Measurements from ENCODE around the gene NGF.

Gene NGF

DNA sequence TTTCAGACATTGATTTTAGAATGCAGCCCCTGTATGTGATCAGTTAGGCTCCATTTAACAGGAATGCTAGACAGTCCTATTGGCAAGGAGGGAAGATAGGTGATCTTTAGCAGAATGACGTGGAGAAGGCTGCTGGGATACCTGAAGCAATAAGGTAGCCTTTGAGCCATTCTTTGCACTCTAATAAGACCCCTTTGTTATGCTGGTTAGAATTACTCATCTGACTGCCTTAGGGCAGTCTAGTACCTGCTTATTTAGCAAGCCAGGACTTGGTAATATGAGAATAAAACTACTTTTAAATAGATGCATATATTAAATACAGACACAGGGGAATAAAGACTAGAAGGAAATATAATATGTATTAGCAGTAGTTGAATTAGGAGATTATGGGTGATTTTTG, 29.1 kb downstream of the NGF start:
- no peak for DNase-seq
- no peaks in the 10 kb centered on the region for H3K36me3 Mint-ChIP-seq (ENCODE audit: low read depth)
- ATAC-seq: no peak
- H3K27me3 Mint-ChIP-seq: peaks cover 11% of the 10 kb centered on the region
- no peaks in the 10 kb centered on the region for H3K9me3 Mint-ChIP-seq
- H3K4me1 Mint-ChIP-seq: no peaks in the 10 kb centered on the region
- no peak overlapping the region for H3K4me3 Mint-ChIP-seq
- no peak overlapping the region for H3K27ac Mint-ChIP-seq

DNA sequence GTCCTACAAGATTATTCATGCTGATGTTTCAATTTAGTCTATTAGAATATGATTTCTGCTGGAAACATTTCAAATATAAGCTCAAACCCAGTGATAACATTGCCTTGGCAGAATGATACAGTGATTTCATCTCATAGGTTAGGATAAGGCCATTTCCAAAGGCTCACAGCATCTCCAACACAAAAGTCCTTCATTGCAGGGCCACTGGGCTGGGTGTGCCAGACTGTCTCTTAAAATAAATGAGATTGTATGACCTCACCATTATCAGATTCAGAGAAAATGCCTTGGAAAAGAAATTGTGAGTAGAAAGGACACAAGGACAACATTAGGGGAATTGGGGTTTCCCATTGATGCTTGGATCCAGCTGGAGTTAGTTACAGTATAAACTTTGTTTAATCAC, 30.4 kb downstream of the NGF start:
- Mint-ChIP-seq H3K27ac (no peak overlapping the region), H3K4me3 (no peak overlapping the region), H3K9me3 (no peaks in the 10 kb centered on the region), H3K4me1 (no peaks in the 10 kb centered on the region), H3K27me3 (peaks cover 13% of the 10 kb centered on the region), H3K36me3 (ENCODE audit: low read depth) (no peaks in the 10 kb centered on the region)
- ATAC-seq (no peak), DNase-seq (no peak)

DNA sequence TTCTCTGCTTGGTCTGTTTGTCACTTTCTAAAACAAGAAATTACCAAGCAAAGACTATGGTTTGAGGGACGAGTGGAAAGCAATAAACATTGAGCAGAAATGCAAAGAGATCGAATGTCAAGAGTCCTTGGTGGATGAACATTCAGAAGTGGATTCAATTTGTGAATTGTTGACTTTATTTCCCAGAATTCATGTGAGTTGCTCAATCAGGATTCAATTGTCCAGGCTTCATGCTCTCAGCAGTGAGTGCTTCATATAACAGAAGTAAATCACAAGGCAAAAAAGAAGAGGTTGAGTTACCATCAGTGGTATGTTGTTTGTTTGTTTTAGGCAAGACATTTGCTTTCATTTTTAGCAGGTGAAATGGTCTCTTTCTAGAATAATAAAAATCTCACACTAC, 31.9 kb downstream of the NGF start:
- H3K27ac Mint-ChIP-seq: no peak overlapping the region
- H3K4me1 Mint-ChIP-seq: no peaks in the 10 kb centered on the region
- no peak overlapping the region for H3K4me3 Mint-ChIP-seq
- DNase-seq: no peak
- H3K27me3 Mint-ChIP-seq: peaks cover 14% of the 10 kb centered on the region
- ATAC-seq: no peak
- no peaks in the 10 kb centered on the region for H3K36me3 Mint-ChIP-seq (ENCODE audit: low read depth)
- H3K9me3 Mint-ChIP-seq: no peaks in the 10 kb centered on the region

DNA sequence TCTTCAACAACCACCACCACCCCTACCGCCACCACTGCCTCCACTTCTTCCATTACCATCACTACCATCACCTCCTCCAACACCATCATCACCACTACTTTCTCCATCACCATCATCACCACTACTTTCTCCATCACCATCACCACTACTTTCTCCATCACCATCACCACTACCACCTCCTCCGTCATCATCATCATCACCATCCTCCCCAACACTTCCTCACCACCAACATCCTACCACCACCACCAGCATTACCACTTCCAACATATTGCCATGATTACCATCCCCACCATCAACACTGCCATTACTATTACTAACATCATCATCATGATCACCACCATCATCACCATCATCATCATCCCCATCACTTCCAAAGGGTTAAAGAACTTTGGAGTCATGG, 34.7 kb downstream of the NGF start:
- no peak for ATAC-seq
- no peaks in the 10 kb centered on the region for H3K4me1 Mint-ChIP-seq

DNA sequence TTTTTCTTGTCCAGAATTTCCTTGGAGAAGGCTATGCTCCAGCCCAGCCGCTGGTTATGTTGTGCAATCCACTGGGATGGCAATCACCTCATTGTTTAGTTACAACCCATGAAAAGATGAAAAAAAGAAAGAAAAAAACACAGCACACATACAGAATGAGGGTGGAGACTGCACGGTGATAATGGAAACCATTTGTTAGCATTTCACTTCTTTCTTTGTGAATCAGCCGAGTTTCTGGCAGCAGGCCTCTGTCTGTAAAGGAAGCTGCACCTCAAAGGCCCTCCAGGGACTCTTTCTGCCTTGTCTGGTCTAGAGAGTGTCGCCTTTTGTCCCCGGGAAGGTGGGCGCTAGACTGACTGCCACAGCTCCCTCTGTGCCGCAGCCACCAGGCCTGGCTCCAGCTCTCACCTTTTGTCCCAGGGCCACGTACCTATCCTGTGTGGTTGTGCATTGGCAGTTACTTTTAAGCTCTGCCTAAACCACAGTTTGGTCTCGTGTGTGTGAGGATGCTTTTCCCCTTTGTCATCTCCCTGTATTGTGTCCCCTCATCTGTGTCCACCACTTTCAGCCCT, 35.6 kb downstream of the NGF start:
- H3K27ac Mint-ChIP-seq: no peak overlapping the region
- no peak for ATAC-seq
- H3K9me3 Mint-ChIP-seq: no peaks in the 10 kb centered on the region
- H3K4me1 Mint-ChIP-seq: no peaks in the 10 kb centered on the region
- DNase-seq: no peak
- H3K27me3 Mint-ChIP-seq: peaks cover 17% of the 10 kb centered on the region
- no peak overlapping the region for H3K4me3 Mint-ChIP-seq
- H3K36me3 Mint-ChIP-seq (ENCODE audit: low read depth): no peaks in the 10 kb centered on the region

More for the DNA sequence above, 34.7 kb downstream of the NGF start:
- Mint-ChIP-seq H3K27ac (no peak overlapping the region), H3K27me3 (peaks cover 17% of the 10 kb centered on the region), H3K4me3 (no peak overlapping the region), H3K9me3 (no peaks in the 10 kb centered on the region), H3K36me3 (ENCODE audit: low read depth) (no peaks in the 10 kb centered on the region)
- no peak for DNase-seq

DNA sequence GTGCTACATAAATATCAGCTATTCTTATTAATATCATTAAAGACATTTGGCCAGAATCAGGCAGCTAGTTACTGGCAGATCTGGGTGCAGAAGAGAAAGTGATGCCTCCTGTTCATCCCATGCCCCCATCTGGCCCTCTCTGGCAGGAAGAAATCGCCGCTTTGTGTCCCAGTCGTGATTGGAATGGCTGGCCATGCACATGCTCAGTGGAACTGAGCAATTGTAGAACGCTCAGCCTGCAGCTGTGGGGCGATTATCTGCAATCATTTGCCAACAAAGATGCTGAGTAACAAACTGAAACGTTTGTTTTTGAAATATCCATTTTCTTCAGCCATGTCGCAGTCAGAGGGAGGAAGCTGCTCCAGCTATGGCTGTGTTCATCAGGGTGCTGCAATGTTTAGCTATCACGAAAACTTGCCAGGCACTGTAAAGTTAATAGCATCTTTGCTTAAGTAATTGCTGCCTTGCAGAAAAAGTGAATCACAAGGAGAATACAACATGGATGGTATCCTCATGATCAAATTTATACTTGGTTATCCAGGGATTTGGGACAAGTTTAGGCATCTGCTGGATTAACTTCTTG, 36.5 kb downstream of the NGF start:
- ATAC-seq: no peak
- peaks cover 12% of the 10 kb centered on the region for H3K27me3 Mint-ChIP-seq
- no peak for DNase-seq
- no peak overlapping the region for H3K4me3 Mint-ChIP-seq
- no peaks in the 10 kb centered on the region for H3K4me1 Mint-ChIP-seq
- H3K9me3 Mint-ChIP-seq: no peaks in the 10 kb centered on the region
- no peaks in the 10 kb centered on the region for H3K36me3 Mint-ChIP-seq (ENCODE audit: low read depth)
- H3K27ac Mint-ChIP-seq: no peak overlapping the region

DNA sequence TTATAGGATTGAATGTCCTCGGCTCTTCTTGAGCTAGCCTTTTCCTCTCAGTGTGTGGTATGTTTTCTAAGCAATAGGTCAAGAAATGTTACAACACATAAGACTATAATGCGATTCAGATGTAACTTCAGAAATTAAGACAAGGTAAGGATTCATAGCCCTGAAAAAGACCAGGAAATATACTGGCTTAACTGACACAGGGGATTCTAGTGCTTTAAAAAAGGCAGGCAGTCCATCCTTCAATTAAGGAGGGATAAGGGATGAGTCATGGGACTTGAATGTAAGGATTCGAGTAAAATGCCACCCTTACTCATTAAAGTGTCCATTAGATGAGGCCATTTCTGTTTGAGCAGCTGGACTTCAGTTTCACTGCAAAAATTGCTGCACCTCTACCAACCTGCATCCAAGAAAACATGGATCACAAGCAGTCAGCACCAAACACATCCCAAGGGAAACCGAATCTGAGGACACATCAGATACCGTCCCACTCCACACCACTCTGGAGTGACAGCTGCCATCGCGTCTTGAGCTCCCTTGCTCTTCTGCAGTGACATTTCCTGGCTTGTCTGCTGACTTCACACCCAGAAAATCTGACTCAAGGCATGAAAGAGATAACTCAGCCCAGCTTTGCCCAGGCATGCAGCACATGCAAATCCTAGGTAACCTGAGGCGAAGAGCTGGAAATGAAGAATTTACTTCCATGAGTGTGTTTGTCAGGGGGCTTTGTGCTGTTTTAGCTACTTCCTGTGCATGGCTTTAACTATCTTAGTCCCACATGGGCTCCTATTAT, 37.8 kb downstream of the NGF start:
- Mint-ChIP-seq H3K27ac (no peak overlapping the region), H3K27me3 (peaks cover 6% of the 10 kb centered on the region), H3K9me3 (no peaks in the 10 kb centered on the region), H3K36me3 (ENCODE audit: low read depth) (no peaks in the 10 kb centered on the region), H3K4me1 (no peaks in the 10 kb centered on the region), H3K4me3 (no peak overlapping the region)
- ATAC-seq: no peak
- no peak for DNase-seq

DNA sequence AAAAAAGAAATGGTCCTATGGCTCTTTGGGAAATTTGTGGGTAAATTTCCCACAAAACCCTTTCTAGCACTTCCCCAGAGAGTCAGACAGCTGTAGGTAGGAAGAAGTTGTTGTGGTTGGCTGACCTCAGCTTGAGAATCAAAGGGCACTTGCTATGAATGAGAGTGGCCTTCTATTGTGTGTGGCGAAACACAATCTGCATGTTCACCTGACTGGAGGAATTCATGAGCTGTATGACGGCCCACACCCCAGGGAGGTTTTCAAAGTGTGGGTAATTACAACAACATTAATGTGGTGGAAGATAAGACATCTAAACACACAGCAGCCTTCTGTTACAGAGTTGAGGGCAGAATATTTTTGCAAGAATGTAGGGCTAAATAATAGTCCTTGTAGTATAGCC, 38.8 kb downstream of the NGF start:
- no peaks in the 10 kb centered on the region for H3K36me3 Mint-ChIP-seq (ENCODE audit: low read depth)
- H3K4me1 Mint-ChIP-seq: no peaks in the 10 kb centered on the region
- no peak for ATAC-seq
- no peak overlapping the region for H3K4me3 Mint-ChIP-seq
- DNase-seq: no peak
- no peak overlapping the region for H3K27ac Mint-ChIP-seq
- H3K27me3 Mint-ChIP-seq: peaks cover 8% of the 10 kb centered on the region
- H3K9me3 Mint-ChIP-seq: no peaks in the 10 kb centered on the region

DNA sequence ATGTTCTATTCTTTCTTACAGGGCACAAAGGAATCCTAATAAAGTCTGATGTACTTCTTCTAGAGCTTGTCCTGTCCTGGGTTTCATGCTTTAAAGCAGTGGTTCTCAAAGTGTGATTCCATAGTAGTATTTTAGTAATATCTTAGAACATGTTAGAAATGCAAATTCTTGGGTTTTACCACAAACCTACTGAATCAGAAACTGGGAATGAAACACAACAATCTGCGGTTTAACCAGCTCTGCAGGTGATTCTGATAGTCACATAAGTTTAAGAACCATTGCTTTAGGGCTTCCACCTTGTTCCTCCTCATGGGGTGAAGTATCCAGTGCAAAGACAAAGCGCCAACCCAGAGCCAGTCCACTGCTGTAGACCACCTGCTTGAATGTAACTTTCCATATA, 41.1 kb downstream of the NGF start:
- Mint-ChIP-seq H3K9me3 (no peaks in the 10 kb centered on the region), H3K4me1 (no peaks in the 10 kb centered on the region), H3K36me3 (ENCODE audit: low read depth) (no peaks in the 10 kb centered on the region), H3K27ac (no peak overlapping the region), H3K4me3 (no peak overlapping the region), H3K27me3 (peaks cover 6% of the 10 kb centered on the region)
- ATAC-seq (no peak), DNase-seq (no peak)

DNA sequence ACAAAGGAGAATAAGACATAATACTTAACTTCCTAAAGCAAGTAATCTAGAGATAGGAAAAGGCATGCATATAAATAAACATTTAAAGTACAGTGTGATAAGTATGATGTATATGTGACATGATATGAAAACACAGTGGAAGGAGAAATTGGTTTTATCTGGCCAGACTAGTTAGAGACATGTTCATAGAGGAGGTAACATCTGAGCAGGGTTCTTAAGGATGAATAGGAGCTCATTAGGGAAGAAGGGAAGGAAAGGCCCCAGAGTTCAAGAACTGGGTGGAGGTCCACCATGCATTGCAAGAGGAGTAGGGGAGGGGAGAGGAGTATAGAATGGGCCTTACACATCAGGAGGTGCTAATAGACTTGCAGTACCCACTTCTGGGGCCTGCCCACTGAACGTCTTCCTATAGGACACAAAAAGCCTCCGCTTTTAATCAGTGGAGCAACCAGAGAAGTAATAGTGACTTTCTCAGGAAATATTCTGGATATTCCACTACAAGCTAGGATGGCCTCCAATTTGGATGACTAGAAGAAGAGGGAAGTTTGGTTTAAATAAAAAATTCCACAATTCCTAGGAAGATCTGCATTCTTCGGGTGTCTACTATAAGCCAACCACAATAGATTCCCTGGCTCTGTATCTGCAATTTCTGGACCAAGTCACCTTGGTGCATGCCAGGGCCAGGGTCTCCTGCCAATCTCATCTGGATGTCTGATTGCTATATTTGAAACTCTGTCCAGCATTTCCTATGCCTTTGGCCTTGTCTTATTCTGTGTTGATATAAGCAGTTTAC, 41.9 kb downstream of the NGF start:
- H3K9me3 Mint-ChIP-seq: no peaks in the 10 kb centered on the region
- ATAC-seq (no peak), DNase-seq (no peak)
- no peak overlapping the region for H3K27ac Mint-ChIP-seq
- no peak overlapping the region for H3K4me3 Mint-ChIP-seq
- no peaks in the 10 kb centered on the region for H3K36me3 Mint-ChIP-seq (ENCODE audit: low read depth)
- peaks cover 8% of the 10 kb centered on the region for H3K27me3 Mint-ChIP-seq
- no peaks in the 10 kb centered on the region for H3K4me1 Mint-ChIP-seq

DNA sequence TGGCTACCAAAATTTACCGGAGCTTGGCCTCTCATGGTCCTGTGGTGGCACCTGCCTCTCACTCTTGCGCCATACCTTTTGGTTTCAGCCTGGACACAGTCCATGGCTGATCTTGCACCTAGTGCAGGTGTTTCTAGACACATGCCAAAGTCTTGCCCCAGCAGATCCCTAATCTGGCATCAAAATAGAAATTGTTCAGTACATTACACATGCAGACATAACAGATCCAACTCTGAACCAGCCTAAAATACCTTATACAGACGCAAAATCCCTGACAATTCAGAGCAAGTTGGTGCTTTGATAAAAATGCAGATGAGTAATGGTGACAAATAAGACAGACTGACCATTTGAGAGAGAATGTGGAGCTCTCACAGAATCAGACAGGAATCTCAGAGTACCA, 44.1 kb downstream of the NGF start:
- Mint-ChIP-seq H3K36me3 (ENCODE audit: low read depth) (no peaks in the 10 kb centered on the region), H3K27ac (no peak overlapping the region), H3K9me3 (no peaks in the 10 kb centered on the region), H3K27me3 (peaks cover 7% of the 10 kb centered on the region), H3K4me1 (no peaks in the 10 kb centered on the region), H3K4me3 (no peak overlapping the region)
- no peak for DNase-seq
- ATAC-seq: no peak

DNA sequence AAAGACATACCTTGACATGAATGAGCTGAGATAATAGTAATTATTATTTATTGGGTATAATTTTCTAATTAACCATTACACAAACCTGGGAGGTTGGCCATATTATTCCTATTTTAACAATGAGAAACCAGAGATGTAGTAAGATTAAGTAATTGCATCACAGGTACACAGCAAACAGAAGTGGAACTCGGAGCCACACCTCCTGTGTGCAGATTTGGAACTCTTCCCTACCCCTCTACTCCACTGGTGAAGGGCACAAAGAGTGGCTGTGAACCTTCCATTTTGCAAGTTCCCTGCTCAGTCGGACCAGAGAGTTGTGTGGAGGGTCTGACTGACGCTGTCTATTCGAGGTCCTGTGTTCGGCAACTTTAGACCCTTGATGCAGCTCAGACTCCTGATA, 45.0 kb downstream of the NGF start:
- H3K9me3 Mint-ChIP-seq: no peaks in the 10 kb centered on the region
- no peaks in the 10 kb centered on the region for H3K4me1 Mint-ChIP-seq
- DNase-seq (no peak), ATAC-seq (no peak)
- peaks cover 7% of the 10 kb centered on the region for H3K27me3 Mint-ChIP-seq
- no peaks in the 10 kb centered on the region for H3K36me3 Mint-ChIP-seq (ENCODE audit: low read depth)
- H3K27ac Mint-ChIP-seq: no peak overlapping the region
- no peak overlapping the region for H3K4me3 Mint-ChIP-seq

DNA sequence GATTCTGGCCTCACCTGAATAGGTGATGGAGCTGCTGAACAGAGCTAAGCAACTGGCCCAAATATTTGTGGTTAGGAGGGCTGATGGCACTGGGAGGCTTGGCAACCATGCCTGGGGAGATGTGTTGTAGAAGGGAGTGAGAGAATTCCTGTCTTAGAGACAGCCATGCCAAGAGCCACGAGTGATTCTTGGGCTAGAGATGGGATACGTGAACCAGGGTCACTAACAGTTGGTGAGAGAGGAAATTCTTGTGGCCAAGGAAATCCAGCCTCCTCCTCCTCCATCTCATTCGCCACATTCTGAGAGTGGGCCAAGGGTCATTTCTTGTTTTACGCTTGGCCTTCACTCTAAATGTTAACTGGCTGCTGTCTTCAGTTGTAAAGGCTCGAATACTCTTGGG, 46.3 kb downstream of the NGF start:
- ATAC-seq (no peak), DNase-seq (no peak)
- H3K4me1 Mint-ChIP-seq: no peaks in the 10 kb centered on the region
- no peaks in the 10 kb centered on the region for H3K36me3 Mint-ChIP-seq (ENCODE audit: low read depth)
- H3K9me3 Mint-ChIP-seq: no peaks in the 10 kb centered on the region
- H3K27ac Mint-ChIP-seq: no peak overlapping the region
- H3K4me3 Mint-ChIP-seq: no peak overlapping the region
- H3K27me3 Mint-ChIP-seq: peaks cover 7% of the 10 kb centered on the region

DNA sequence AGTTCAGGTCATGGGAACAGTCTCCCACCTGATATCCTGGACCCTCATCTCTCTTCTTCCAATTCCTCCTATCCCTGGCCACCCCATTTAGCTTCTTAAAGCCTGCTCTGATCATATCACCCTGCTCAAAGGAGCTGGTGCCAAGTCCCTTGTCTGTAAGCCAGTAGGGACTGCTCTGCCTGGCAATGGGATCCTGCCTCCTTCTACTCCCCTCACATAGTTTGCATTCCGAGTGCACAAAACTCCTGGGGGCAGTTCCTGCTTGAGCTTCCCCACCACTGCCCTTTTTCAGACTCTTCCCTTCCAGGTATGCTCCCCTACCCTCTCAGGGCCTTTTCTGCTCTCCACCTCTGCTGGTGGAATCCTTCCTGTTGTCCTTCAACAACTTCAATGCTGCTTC, 48.1 kb downstream of the NGF start:
- no peaks in the 10 kb centered on the region for H3K9me3 Mint-ChIP-seq
- ATAC-seq: no peak

More for the DNA sequence above, 48.1 kb downstream of the NGF start:
- no peak overlapping the region for H3K27ac Mint-ChIP-seq
- H3K4me1 Mint-ChIP-seq: no peaks in the 10 kb centered on the region
- DNase-seq: no peak
- no peak overlapping the region for H3K4me3 Mint-ChIP-seq
- no peaks in the 10 kb centered on the region for H3K36me3 Mint-ChIP-seq (ENCODE audit: low read depth)
- H3K27me3 Mint-ChIP-seq: peaks cover 7% of the 10 kb centered on the region
